Iris pigment epithelial cell (primary cell): Measurements from ENCODE around the gene TMEM213.
A peak's percentile ranks its signal among the peaks of the same experiment; 100 is the strongest.

Experiments used
- DNase-seq: peaks from one replicate; pipeline ENCODE4 v3.0.0-alpha.2; 2011; ENCODE audit warnings: low read depth

TMEM213 gene

GRCh38 chr7:138876326-138876725 lies 78.5 kb downstream of the TMEM213 start:
- DNase-seq: peak; percentile 4

- DNase-seq: no peak
These were observed 80.3 kb downstream of the TMEM213 start for GRCh38 chr7:138878051-138878450.

GRCh38 chr7:138878856-138879255 lies 81.1 kb downstream of the TMEM213 start:
- no peak for DNase-seq

- no peak for DNase-seq
These were observed 81.6 kb downstream of the TMEM213 start for GRCh38 chr7:138879356-138879755.

- DNase-seq: no peak
These were observed 83.2 kb downstream of the TMEM213 start for GRCh38 chr7:138880881-138881578.

GRCh38 chr7:138881579-138882188 lies 83.9 kb downstream of the TMEM213 start:
- DNase-seq: no peak

- no peak for DNase-seq
These were observed 84.5 kb downstream of the TMEM213 start for GRCh38 chr7:138882249-138882648.

- DNase-seq: no peak
These were observed 87.8 kb downstream of the TMEM213 start for GRCh38 chr7:138885383-138886147.

- DNase-seq: peak; percentile 66
These were observed 88.7 kb downstream of the TMEM213 start for GRCh38 chr7:138886501-138886917.

- no peak for DNase-seq
These were observed 89.4 kb downstream of the TMEM213 start for GRCh38 chr7:138887085-138887710.
